CD4-positive, alpha-beta T cell treated with Interleukin-4 for 1 hour (primary cell): ENCODE data around the gene HACD1.

ENCODE experiments used
- DNase-seq, 2 donors: peaks; one replicate each; pipeline ENCODE4 v3.0.0-alpha.2; 2020 to 2022

HACD1 gene

DNA sequence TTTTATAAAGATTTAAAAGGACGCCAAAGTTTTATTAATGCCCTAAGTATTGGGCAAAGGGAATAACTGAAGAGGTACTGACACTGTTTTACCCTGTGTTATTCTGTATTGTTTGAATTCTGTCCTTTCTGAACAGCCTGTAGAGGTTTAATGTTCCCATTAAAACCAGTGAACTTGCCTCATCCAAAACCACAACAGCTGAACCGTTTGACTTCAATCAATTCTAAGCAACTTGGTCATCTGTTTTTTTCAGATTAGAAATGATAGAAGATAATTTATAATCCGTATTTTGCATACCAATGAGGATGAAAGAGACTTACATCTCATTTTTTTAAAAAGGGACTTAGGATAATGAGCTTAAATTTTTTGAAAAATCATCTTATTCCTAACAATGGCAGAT is 40.4 kb downstream of the HACD1 start:
- DNase-seq: no peak

DNA sequence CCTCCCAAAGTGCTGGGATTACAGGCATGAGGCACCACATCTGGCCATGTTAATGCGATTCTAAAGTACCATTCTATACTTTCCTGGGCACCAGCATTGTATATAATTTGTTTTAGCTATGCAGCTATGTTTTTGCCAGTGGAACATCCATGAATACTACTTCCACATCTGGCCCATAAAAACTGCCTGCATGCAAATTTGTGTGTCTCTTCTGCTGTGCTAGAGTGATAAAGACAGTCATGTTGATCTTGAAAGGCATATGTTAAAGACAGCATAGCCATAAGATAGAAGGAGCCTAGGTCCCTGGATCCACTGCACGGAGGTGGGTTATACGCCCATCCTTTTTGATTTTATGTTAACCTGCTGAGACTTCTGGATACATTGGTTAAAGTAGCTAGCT is 52.3 kb downstream of the HACD1 start:
- no peak for DNase-seq

GRCh38 chr10:17563452-17563851 is 53.7 kb downstream of the HACD1 start:
- no peak for DNase-seq

DNA sequence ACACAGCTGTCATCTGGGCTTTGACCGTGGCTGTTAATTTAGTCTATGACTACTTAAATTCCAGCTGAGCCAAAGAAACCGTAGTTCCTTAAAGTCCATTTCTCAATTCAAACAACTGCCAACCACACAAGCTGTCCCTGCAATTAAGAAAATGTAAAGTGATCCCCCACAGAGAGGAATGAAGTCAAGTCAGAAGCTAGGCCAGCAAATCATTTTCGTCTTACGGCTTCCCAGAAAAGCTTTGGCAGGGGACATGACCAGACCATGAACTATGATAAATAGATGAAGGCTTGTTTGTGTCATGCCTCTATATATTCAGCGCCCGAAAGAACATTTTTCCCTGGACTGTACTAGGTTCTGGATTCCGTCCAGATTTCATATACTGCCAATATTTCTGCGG is 54.6 kb downstream of the HACD1 start:
- DNase-seq: no peak

DNA sequence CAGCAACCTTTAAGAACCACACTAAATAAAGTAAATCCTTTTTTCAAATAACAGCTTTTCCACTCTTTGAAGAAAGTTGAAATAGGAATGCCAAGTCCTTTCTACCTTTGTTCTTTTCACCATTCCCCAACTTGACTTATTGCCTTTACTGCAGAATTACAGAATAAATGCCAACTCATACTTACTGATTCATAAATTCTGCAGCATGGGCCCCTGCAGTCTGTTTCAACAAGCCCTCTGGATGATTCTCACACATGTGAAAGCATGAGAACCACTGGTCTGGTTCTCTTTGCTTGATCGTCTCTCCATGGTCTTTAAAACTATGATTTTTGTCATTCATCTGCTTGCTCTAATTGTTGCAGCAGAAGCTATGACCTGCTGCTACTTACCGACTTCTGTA is 56.1 kb downstream of the HACD1 start:
- no peak for DNase-seq

GRCh38 chr10:17557459-17557858 is 59.7 kb downstream of the HACD1 start:
- DNase-seq: no peak

DNA sequence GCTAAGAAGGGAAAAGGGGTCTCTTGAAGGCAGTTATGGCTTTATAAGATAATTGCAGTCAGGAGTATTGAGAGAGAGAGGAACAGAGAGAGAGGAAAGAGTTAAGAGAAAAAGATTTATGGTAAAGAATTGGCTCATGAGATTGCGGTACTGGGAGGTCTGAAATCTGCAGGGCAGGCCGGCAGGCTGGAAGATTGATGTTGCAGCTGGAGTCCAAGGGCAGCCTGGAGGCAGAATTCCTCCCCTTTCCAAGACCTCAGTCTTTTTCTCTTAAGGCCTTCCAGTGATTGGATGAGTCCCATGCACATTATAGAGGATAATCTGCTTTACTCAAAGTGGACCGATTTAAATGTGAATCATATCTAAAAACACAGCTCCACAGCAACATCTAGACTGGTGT is 68.4 kb downstream of the HACD1 start:
- DNase-seq: no peak

DNA sequence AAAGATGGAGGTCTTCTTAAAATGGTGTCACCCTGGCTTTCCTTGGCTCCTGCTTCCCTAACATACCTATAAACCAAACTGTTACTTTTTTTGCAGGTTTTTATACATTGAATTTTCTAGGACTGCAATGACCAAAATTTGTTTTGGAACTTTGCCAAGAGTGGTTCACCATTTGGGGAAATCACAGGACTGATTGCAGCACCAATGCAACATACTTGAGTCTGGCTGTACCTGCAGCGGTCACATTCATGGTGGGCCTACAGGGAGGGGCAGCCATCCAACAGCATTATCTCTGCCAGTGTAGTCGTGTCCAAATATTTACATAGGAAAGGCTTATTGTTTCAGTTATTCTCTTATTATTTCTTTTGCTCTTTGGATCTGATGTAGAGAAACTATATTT is 69.0 kb downstream of the HACD1 start:
- DNase-seq: no peak

DNA sequence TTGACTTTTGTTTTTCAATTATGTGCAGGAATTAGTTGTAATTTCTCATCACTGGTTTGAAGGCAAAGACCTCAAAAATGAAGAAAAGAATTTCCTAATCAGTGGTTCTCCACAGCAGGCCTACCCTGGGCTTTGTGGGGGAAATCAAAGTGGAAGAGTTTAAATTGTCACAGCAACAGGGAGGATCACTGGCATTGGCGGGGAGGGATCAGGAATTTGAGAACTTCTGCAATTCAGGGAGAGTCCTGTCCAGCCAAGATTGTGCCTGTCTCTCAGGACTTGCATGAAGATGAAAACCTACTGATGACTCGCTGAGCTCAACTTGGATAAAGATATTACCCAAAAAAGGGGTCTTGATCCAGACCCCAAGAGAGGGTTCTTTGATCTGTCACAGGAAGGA is 70.1 kb downstream of the HACD1 start:
- DNase-seq: no peak

DNA sequence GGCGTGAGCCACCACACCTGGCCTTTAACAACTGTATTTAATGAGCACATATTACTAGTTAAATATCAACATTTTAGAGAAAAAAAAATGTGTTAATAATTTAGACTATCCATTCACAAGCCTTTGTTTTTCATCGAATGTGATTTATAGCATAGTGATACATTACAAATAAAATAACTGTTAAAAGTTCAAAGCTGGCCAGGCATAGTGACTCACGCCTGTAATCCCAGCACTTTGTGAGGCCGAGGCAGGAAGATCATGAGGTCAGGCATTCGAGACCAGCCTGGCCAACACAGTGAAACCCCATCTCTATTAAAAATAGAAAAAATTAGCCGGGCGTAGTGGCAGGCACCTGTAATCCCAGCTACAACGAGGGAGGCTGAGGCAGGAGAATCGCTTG is 72.7 kb downstream of the HACD1 start:
- no peak for DNase-seq
